ENCODE measurements around the gene B3GALT4.

Gene B3GALT4

GRCh38 chr6:33288141-33288920 is 11.4 kb downstream of the B3GALT4 start:
- Histone ChIP-seq H3K9me3 (ENCODE audit: insufficient read depth, low read length) (no peaks in the 10 kb centered on the region), H3F3A (ENCODE audit: insufficient read depth) (peaks cover 14% of the 10 kb centered on the region), H3K27ac (ENCODE audit: low read depth, low read length) (peak overlapping the region; percentile 65), H3K9me2 (replicated peaks; ENCODE audit: insufficient read depth, low read length) (no peaks in the 10 kb centered on the region), H3K4me2 (ENCODE audit: low read depth, low read length, poor library complexity, severe bottlenecking) (peak overlapping the region; percentile 94), H3K36me3 (ENCODE audit: low read length) (peaks cover 21% of the 10 kb centered on the region), H3K27me3 (ENCODE audit: low read length) (no peaks in the 10 kb centered on the region), H3K9ac (ENCODE audit: low read length) (peak overlapping the region; percentile 80), H4K20me1 (ENCODE audit: low read depth, low read length) (no peaks in the 10 kb centered on the region), H3K79me2 (ENCODE audit: insufficient read depth, low read length) (peaks cover 46% of the 10 kb centered on the region), H3K4me3 (ENCODE audit: insufficient read depth, low read length, poor library complexity, severe bottlenecking) (peak overlapping the region; percentile 84), H2AFZ (ENCODE audit: low read depth, low read length, severe bottlenecking) (peak overlapping the region; percentile 90)
- TF ChIP-seq, protein P1, sequence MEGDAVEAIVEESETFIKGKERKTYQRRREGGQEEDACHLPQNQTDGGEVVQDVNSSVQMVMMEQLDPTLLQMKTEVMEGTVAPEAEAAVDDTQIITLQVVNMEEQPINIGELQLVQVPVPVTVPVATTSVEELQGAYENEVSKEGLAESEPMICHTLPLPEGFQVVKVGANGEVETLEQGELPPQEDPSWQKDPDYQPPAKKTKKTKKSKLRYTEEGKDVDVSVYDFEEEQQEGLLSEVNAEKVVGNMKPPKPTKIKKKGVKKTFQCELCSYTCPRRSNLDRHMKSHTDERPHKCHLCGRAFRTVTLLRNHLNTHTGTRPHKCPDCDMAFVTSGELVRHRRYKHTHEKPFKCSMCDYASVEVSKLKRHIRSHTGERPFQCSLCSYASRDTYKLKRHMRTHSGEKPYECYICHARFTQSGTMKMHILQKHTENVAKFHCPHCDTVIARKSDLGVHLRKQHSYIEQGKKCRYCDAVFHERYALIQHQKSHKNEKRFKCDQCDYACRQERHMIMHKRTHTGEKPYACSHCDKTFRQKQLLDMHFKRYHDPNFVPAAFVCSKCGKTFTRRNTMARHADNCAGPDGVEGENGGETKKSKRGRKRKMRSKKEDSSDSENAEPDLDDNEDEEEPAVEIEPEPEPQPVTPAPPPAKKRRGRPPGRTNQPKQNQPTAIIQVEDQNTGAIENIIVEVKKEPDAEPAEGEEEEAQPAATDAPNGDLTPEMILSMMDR (IDR thresholded peaks at IDR 0.05; ENCODE audit: insufficient read depth, low read length, poor library complexity, severe bottlenecking) = no peak
- TF ChIP-seq EZH2phosphoT487 (conservative IDR thresholded peaks at IDR 0.05; ENCODE audit: low read length) = no peak

GRCh38 chr6:33288921-33289783 is 12.2 kb downstream of the B3GALT4 start, which contains the start of the genes PFDN6 and WDR46:
Gene PFDN6, plus strand, starts transcription at chr6:33289601. Its CDS starts 256 bp downstream, at chr6:33289857.
Gene WDR46, minus strand, starts transcription at chr6:33289239. Its CDS starts 69 bp downstream, at chr6:33289170.
- TF ChIP-seq, protein P1 (IDR thresholded peaks at IDR 0.05; ENCODE audit: insufficient read depth, low read length, poor library complexity, severe bottlenecking) = no peak
- no peak for TF ChIP-seq EZH2phosphoT487 (conservative IDR thresholded peaks at IDR 0.05; ENCODE audit: low read length)
- H3K4me2 ChIP-seq (ENCODE audit: low read depth, low read length, poor library complexity, severe bottlenecking) = peak within 1 kb of the TSS; percentile 94
- H3F3A ChIP-seq (ENCODE audit: insufficient read depth) = peaks cover 14% of the 10 kb centered on the region
- H3K79me2 ChIP-seq (ENCODE audit: insufficient read depth, low read length) = peaks cover 46% of the 10 kb centered on the region
- H3K27ac ChIP-seq (ENCODE audit: low read depth, low read length) = peak within 1 kb of the TSS; percentile 65
- H3K4me3 ChIP-seq (ENCODE audit: insufficient read depth, low read length, poor library complexity, severe bottlenecking) = peak within 1 kb of the TSS; percentile 84
- no peaks in the 10 kb centered on the region for H3K9me2 ChIP-seq (replicated peaks; ENCODE audit: insufficient read depth, low read length)
- H3K27me3 ChIP-seq (ENCODE audit: low read length) = no peaks in the 10 kb centered on the region
- H2AFZ ChIP-seq (ENCODE audit: low read depth, low read length, severe bottlenecking) = peak within 1 kb of the TSS; percentile 90
- H3K36me3 ChIP-seq (ENCODE audit: low read length) = peaks cover 20% of the 10 kb centered on the region
- H3K9ac ChIP-seq (ENCODE audit: low read length) = peak within 1 kb of the TSS; percentile 80
- H3K9me3 ChIP-seq (ENCODE audit: insufficient read depth, low read length) = no peaks in the 10 kb centered on the region
- no peaks in the 10 kb centered on the region for H4K20me1 ChIP-seq (ENCODE audit: low read depth, low read length)

DNA sequence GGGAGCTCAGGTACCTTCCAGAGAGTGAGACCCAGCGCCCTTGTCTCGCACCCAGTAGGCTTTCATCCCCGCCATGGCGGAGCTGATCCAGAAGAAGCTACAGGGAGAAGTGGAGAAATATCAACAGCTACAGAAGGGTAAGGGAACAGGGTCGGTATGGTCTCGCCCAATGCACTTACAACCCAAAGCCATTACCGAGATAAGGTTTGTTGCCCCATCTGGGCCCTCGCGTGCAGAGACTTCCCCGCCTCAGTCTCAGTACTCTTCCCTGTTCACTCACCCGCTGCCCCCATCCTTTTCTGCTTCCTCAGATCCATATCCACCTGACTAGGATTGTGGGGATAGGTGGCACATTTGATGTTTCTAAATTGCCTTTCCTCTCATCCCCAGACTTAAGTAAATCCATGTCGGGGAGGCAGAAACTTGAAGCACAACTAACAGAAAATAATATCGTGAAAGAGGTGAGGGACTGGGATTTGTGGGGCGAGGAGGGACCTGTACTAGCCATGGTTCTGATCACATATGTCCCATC is 12.9 kb downstream of the B3GALT4 start:
- Histone ChIP-seq H3K4me3 (ENCODE audit: insufficient read depth, low read length, poor library complexity, severe bottlenecking) (peak overlapping the region; percentile 84), H3K27ac (ENCODE audit: low read depth, low read length) (peak overlapping the region; percentile 65), H3K36me3 (ENCODE audit: low read length) (peaks cover 13% of the 10 kb centered on the region), H3K9me3 (ENCODE audit: insufficient read depth, low read length) (no peaks in the 10 kb centered on the region), H4K20me1 (ENCODE audit: low read depth, low read length) (no peaks in the 10 kb centered on the region), H3K9ac (ENCODE audit: low read length) (peak overlapping the region; percentile 80), H3F3A (ENCODE audit: insufficient read depth) (peaks cover 14% of the 10 kb centered on the region), H2AFZ (ENCODE audit: low read depth, low read length, severe bottlenecking) (peak overlapping the region; percentile 90), H3K9me2 (replicated peaks; ENCODE audit: insufficient read depth, low read length) (no peaks in the 10 kb centered on the region), H3K27me3 (ENCODE audit: low read length) (no peaks in the 10 kb centered on the region), H3K4me2 (ENCODE audit: low read depth, low read length, poor library complexity, severe bottlenecking) (peak overlapping the region; percentile 94), H3K79me2 (ENCODE audit: insufficient read depth, low read length) (peaks cover 46% of the 10 kb centered on the region)
- TF ChIP-seq, protein P1 (IDR thresholded peaks at IDR 0.05; ENCODE audit: insufficient read depth, low read length, poor library complexity, severe bottlenecking) = no peak
- TF ChIP-seq EZH2phosphoT487 (conservative IDR thresholded peaks at IDR 0.05; ENCODE audit: low read length) = no peak
